ENCODE data around the gene RABGAP1L.
"Not testable (repeated sequence)": the region's sequence is repeated elsewhere in the genome, so short reads cannot be mapped to it uniquely, and the experiment has no call there.

Gene RABGAP1L

DNA sequence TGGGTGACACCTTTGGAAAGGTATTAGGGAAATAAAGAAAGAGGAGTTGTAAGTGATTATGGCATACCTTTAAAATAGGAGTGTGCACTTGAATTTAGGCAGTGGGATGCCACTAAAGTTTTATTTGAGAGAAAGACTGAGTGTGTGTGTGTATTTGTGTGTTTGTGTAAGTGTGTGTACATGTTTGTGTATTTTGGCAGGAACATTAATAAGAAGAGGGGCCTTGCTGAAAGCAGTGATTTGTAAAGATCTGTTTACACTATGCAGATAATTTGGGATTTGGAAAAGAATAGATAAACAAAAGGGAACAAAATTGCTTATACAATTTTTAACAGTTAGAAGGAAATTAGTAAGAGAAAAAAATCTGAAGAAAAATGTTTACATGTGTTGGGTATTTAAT is 409.2 kb downstream of the RABGAP1L start:
- DNase-seq (ENCODE audit: low read depth in 2 of 2): no peak

DNA sequence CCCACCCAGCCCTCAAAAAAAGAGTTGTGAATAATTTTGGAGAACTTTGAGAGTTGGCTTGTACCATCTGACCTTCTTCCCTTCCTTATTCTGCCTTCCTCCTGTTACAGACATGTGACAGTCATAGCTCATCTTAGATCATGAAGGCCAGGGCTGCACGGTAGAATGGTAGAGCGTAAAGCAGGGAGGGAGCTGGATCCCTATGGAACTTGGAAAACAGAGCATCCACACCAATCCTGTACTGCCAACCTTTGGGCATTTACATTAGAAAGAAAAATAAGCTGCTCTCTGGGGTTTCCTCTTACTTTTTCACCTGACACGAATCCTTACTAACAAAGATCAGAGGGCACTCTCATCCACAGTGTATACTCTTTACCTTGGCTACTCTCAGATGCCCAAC is 409.9 kb downstream of the RABGAP1L start:
- no peak for DNase-seq (ENCODE audit: low read depth in 2 of 2)

DNA sequence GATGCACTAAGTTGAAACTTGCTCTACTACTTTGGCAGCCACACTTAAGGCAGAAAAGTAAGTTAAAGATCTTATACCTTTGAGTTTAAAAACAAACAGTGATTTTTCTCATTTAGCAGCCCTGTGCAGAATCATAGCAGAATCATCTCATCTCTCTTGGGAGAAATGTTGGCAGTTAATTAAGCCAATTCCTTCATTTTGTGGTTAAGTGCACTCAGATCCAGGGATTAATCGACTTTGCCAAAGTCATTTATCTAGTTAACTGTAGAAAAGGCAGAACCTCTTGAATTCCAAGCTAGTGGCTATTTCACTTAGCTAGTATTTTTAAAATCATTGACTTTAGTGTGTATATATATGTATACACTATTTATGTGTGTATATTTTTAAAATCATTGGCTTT is 413.5 kb downstream of the RABGAP1L start:
- no peak for DNase-seq (ENCODE audit: low read depth in 2 of 2)

DNA sequence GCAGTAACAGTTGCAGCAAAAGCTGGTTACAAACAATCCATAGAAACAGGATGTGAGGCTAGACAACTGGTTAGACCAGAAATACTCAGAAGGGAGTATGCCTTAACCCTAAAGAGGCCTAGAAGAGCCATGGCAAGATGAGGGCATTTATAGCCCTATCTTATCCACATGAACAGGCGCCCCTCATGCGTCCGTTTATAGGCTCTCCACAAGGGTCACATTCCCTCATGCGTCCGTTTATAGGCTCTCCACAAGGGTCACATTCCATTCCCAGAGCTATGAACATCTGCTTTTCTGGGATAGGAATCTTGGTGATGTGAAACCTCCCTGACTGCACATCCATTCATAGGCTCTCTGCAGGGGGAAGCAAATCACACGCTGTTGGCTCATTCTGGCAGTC is 416.8 kb downstream of the RABGAP1L start:
- not testable (repeated sequence) for DNase-seq (ENCODE audit: low read depth in 2 of 2)

DNA sequence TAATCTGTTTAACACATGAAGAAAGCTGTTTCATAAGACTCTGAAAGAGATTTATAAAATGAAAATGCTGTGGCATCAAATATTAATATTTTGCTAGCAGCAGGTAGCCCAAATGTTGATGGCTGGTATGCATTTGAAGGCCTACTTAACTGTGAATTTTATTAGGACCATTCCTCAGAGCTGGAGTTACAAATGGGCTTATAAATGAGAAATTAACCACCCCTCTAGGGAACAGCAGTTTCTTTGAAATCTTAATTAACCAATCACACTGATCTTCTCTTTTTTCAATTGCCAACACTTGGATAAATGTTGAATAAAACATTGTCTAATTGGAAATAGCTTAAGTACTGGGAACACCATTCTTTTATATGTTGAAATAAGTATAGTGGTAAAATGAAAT is 418.4 kb downstream of the RABGAP1L start:
- DNase-seq (ENCODE audit: low read depth in 2 of 2): no peak

DNA sequence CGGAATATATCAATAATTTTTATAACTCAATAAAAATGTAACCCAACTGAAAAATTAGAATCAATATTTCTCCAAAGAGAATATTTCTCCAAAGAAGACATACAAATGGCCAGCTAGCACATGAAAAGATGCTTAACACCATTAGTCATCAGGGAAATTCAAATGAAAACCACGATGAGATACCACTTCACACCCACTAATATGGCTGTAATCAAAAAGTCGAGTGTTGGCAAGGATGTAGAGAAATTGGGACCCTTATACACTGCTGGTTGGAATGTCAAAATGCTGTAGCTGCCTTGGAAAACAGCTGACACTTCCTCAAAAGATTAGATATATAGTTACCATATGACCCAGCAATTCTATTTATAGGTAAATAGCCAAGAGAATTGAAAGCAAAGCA is 421.5 kb downstream of the RABGAP1L start:
- no peak for DNase-seq (ENCODE audit: low read depth in 2 of 2)

DNA sequence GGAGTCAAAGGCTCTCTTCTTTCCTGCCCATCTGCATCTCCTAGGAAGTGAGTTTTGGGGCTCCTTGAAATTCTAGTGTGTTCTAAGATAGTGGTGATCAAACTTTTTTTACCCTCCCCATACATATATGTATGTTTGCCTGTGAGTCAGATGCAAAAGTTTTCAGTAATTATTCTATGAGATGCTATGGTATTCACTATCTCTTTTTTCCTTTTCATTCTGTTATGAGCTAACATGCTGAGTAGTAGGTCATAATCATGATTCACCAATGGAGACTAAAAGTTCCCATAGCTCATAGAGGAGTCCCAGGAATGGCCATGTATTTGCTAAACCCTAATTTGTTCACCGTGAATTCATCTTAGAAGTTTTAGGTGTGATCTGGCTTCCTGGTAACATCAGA is 424.0 kb downstream of the RABGAP1L start:
- DNase-seq (ENCODE audit: low read depth in 2 of 2): no peak

DNA sequence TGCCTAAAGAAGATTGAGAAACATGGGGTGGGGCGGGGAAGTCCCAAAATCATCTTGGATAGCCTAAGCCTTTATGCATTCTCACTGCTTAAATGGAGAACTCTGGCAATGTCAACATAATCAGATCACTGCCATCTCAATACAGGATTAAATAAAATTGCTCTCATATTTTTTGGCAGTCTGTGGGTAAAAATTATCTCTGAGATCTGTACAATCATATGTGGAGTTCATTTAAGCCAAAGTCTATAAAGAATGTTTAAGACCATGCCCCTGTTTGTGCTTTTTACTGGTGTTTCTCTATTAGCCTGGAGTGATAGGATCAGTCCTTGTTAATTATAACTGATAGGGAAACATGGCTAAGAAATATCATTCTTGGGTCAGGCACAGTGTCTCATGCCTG is 424.8 kb downstream of the RABGAP1L start:
- DNase-seq (ENCODE audit: low read depth in 2 of 2): no peak

DNA sequence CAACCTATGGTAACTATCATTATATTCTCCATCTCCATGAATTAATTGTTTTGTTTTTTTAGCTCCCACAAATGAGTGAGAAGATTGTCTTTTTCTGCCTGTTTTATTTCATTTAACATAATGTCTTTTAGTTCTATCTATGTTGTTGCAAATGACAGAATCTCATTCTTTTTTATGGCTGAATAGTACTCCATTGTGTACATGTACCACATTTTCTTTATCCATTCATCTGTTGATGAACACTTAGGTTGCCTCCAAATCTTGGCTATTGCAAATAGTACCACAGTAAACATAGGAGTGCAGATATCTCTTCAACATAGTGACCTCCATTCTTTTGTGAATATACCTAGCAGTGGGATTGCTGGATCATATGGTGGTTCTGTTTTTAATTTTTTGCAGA is 429.3 kb downstream of the RABGAP1L start:
- not testable (repeated sequence) for DNase-seq (ENCODE audit: low read depth in 2 of 2)

DNA sequence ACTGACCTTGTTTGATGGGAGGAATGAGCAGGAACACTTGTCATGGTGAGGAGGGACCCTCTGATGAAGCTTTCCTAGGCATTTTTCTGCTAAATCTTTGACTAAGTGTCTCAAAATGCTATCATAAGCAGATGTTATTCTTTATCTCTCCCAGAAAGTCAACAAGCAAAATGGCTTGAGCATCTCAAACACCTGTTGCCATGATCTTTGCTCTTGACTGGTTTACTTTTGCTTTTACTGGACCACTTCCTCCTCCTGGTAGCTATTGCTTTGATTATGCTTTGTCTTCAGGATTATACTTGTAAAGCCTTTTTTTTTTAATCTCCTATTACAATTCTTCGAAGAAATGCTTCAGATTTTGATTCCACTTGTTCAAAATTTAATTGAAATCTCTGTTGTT is 445.9 kb downstream of the RABGAP1L start:
- DNase-seq (ENCODE audit: low read depth in 2 of 2): no peak

DNA sequence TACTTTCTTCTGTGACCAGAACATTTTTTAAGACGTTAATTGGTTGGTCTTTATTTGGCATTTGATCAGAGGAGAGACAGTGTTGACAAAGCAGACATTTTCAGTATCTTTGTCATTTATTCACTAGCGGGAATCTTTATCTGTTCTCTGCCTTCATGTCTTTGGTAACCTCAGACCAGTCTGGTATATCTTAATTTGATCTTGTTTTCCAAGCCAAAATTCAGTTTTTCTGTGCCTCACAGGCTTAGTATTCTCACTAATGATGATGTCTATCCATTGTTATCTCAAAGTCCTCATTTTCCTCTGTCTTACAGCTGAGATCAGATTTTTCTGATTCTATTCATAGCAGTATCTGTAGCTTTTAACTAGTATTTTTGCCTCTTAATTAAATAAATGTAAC is 447.2 kb downstream of the RABGAP1L start:
- no peak for DNase-seq (ENCODE audit: low read depth in 2 of 2)

DNA sequence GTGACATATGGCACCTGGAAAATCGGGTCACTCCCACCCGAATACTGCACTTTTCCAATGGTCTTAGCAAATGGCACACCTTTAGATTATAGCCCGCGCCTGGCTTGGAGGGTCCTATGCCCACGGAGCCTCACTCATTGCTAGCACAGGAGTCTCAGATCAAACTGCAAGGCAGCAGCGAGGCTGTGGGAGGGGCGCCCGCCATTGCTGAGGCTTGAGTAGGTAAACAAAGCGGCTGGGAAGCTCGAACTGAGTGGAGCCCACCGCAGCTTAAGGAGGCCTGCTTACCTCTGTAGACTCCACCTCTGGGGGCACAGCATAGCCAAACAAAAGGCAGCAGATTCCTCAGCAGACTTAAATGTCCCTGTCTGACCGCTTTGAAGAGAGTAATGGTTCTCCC is 458.6 kb downstream of the RABGAP1L start:
- not testable (repeated sequence) for DNase-seq (ENCODE audit: low read depth in 2 of 2)

DNA sequence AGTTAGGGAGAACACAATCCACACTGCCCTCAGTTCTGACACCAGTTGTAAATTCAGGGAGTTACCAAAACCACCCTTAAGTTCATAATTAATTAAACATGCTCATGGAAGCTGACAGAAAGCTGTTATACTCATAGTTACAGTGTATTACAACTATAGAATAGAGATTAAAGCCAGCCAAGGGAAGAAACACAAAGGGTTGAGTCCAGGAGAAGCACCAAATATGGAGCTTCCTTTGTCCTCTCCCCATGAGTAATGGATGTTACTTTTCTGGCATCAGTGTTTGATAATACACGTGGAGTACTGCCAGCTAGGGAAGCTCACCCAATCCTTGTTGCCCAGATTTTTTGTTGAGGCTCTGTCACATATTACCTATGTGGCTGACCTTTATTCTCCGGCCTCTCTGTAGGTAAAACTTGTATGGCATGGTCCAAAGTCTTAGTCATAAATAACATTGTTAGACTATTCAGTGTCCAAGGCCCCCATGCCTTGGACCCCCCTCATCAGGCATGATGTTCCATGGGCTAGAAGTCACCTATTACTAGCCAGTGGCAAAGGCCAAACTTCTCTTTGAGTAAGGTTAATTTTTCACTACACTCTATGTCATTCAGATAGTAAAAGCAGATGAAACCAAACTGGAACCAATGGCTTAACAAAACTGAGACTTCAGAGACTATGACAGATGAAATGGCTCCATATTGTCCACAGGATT is 464.2 kb downstream of the RABGAP1L start:
- DNase-seq (ENCODE audit: low read depth in 2 of 2): no peak

DNA sequence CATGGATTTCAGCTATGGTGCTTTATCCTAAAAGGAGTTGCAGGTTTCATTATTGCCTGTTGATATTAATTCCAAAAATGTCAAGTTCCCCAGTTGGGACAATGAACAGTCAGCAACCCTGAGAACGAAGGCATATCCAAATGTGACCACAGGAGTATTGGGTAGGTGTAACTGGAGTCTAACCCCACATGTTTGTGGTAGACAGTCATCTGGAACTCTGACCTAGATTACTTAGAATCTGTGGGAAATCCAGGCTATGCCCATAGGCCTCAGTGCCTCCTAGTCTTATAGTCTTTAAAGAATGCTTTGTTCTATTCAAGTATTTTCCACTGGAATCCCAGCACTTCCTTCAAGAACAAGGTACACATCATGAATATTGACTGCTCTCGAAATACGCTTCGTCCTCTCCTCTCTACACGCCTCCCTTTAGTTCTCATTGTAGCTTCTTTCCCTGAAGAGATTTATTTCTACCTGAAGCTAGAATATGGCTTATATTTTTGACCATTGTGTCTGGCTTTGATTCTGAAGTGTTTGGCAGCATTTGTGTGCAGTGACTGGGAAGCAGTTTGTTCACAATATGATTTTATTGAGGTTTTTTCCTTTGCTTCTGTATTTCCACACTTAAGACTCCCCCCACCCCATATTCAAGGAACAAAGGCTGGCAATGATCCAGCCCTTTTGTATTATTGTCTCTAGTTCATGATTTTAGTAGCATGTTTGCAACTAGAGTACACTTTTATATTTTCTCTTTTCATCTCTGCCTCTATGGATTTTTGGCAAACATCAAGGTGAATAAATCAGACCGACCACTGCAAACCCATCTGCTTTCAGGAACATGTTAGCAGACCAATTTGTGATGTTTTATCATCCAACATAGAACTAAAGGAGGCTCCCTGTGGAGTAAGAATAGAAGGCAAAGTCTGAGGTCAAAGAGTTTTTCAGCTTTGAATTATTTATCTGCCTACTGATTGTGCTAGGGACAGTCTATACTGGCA is 467.0 kb downstream of the RABGAP1L start:
- no peak for DNase-seq (ENCODE audit: low read depth in 2 of 2)

DNA sequence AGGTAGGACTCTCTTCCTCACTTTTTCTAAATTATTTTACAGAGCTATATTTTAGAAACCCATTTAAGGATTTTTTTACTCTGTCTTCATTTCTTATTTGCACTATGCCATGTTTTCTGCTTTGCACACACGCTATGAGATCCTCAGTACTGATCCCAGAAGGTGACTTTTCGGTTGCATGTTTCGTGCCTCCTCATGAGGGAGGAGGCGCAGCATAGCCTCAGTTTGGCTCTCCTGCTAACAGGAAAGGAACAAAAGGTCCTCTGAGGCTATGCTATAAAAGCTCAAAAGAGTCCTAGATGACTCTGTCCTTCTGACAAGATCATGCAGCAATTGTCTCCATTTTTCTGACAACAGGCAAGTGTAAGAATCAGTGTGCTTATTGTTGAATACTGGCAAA is 478.2 kb downstream of the RABGAP1L start:
- no peak for DNase-seq (ENCODE audit: low read depth in 2 of 2)

DNA sequence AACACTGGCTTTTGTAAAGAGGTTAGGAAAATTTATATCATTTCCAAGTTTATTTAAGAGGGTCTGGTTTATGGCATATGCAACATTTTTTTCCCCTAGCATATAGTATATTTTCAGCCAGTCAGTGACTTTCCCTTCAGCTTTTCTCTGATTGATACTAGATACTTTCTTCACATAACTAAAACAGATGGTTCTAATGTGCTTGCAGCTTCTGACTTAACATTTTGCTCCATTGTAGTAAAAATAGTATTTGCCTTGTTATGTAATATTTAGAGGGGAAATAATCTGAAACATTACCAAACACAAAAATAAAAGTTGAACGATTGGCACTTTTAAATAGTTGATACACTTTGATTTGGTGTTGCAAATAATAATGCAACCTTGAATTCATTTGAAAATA is 480.1 kb downstream of the RABGAP1L start:
- no peak for DNase-seq (ENCODE audit: low read depth in 2 of 2)

DNA sequence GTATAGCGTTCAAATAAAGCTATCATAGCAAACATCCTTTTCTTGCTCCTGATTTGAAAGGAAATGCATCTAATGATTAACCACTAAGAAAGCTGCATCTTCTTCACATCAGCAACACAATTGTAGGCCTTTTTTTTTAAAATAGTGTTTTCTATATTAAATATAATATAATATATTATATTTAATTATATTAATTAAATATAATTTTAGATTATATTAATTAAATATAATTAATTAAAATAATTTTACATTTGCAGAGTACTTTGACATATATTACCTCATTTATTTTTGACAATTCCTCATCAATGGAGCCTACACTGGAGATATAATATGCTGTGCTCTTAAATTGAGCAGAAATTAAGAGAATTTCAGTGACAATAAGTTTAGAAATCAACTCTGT is 481.5 kb downstream of the RABGAP1L start:
- DNase-seq (ENCODE audit: low read depth in 2 of 2): no peak

DNA sequence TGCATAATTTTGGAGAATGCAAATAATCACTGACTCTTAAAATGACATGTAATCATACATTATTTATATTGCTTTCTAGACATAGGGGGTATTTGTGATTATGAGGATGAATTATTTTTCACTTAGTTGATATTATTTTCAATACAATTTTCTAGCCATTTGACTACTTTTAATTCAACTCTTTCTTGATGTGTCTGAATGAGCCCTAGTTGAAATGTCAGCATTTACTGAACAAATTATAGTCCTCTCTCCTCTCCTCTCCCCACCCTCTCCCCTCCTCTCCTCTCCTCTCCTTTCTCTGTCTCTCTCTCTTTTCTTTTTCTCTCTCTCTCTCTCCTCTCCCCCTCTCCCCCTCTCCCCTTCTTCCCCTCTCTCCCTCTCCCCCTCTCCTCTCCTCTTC is 483.1 kb downstream of the RABGAP1L start:
- no peak for DNase-seq (ENCODE audit: low read depth in 2 of 2)

DNA sequence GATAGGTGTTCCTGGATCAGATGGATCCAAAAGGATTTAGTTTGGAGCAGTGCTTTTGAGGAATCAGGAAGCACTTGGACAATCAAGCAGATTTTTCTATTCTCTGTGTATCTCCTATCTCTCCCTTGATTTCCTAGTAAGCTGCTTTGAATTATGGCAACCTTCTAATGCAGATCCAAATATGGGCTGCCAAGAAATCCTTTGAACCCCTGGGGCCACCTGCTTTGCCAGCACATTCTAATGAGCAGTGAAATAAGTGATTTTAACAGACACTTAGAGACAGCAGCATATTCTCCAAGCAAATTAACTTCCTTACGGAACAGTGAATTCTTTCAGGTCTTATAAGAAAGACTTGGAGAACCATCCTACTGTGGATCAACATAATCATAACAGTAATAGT is 483.9 kb downstream of the RABGAP1L start:
- no peak for DNase-seq (ENCODE audit: low read depth in 2 of 2)

DNA sequence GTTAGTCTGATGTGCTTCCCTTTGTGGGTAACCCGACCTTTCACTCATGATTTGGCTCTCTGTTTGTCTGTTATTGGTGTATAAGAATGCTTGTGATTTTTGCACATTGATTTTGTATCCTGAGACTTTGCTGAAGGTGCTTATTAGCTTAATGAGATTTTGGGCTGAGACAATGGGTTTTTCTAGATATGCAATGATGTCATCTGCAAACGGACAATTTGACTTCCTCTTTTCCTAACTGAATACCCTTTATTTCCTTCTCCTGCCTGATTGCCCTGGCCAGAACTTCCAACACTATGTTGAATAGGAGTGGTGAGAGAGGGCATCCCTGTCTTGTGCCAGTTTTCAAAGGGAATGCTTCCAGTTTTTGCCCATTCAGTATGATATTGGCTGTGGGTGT is 490.3 kb downstream of the RABGAP1L start:
- DNase-seq (ENCODE audit: low read depth in 2 of 2): not testable (repeated sequence)

DNA sequence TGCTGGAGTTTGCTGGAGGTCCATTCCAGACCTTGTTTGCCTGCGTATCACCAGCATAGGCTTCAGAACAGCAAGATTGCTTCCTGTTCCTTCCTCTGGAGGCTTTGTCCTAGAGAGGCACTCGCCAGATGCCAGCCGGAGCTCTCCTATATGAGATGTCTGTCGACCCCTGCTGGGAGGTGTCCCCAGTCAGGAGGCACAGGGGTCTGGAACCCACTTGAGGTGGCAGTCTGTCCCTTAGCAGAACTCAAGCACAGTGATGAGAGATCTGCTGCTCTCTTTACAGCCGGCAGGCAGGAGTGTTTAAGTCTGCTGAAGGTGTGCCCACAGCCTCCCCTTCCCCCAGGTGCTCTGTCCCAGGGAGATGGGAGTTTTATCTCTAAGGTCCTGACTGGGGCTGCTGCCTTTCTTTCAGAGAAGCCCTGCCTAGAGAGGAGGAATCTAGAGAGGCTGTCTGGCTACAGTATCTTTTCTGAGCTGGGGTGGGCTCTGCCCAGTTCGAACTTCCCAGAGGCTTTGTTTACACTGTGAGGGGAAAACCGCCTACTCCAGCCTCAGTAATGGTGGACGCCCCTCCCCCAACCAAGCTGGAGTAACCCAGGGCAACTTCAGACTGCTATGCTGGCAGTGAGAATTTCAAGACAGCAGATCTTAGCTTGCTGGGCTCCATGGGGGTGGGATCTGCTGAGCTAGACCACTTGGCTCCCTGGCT is 493.4 kb downstream of the RABGAP1L start:
- no peak for DNase-seq (ENCODE audit: low read depth in 2 of 2)

DNA sequence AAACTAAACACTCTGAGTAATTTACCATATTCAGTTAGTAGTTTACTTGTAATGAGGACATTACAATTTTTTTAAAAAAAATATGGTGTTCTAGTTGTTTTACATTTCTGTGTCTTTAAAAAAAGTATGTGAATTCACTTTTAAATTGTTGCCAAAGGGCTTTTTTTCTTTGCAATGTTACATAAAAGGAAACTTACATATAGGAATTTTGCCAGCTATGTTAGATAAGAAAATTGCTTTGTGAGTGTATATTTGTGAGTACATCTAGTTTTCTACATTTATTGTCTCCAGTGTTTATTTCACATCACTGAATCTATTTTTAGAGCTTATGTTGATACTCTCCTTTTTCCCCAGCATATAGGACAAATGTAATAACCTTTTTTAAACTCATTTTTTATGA is 495.2 kb downstream of the RABGAP1L start:
- no peak for DNase-seq (ENCODE audit: low read depth in 2 of 2)
